Measurements from ENCODE around the gene GPR160. TPM values are rescaled to one million over a fixed set of nuclear protein-coding genes. Genes with fewer than 3 reads are reported as not detected.

The GPR160 gene
- polyA plus RNA-seq, 3 donors: 24.6 to 37.4 (median 31.0) TPM

DNA sequence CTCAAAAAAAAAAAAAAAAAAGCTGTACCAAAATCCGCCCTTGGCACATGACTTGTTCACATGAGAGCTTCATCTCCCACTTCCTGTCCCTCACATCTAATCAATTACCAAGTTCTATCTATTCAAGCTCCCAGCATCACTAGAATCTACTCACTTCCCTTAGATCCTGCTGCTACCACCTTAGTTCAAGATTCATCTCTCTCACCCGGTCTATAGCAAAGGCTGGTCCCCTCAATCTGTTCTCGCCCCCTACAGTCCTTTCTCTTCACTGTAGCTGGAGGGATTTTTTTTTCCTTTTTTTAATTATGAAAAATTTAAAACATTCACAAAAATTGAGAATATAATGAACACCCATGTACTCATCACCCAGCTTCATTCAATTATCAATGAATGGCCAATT, 16.7 kb upstream of the GPR160 start:
- DNase-seq: no peak

DNA sequence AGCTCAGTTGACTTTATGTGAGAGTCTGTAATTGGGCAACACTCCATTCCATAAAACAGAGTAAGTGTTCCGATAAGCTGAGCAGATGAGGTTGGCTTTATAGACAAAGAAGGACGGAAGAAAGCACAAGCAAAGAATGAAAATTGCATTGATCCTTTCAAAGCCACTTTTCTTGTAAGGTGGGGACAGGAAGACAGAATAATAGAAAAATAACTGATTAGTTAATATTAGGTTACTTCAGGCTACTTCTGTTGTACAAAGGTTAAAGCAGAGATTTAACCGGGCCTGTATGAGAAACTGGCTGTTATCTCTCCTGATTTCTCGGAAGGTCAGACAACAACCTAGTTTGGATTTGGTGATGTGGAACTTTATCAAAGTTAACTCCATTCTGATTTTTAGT, 15.5 kb upstream of the GPR160 start:
- no peak for DNase-seq

DNA sequence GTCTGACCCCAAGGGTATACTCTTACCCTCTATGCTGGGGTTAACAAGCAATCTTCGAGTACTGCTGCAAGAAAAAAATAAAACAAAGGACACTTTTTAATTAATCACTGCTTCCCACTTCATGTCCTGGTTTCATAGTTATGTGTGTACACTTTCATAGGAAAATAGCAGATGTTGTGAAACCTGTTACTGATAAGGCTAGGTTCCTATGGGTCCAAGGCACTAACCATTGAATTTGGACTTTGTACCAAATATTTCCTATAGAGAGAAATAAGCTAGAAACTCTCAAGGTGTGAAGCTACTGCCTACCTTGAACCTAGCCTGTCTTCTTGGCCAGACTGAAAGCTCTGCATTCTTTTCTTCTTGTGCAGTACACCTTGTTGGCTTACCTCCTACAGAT, 14.6 kb upstream of the GPR160 start:
- DNase-seq: no peak

DNA sequence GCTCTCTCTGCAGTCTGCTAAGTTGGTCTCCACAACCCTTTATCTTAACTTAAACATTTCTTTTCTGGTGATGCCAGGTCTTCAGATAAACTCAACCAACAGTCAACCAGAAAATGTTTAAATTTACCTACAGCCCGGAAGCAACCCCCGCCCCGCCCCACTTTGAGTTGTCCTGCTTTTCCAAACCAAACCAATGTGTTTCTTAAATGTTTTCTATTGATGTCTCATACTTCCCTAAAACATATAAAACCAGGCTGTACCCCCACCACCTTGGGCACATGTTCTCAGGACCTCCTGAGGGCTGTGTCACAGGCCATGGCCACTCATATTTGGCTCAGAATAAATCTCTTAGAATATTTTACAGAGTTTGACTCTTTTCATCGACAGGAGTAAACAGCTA, 13.2 kb upstream of the GPR160 start:
- no peak for DNase-seq

DNA sequence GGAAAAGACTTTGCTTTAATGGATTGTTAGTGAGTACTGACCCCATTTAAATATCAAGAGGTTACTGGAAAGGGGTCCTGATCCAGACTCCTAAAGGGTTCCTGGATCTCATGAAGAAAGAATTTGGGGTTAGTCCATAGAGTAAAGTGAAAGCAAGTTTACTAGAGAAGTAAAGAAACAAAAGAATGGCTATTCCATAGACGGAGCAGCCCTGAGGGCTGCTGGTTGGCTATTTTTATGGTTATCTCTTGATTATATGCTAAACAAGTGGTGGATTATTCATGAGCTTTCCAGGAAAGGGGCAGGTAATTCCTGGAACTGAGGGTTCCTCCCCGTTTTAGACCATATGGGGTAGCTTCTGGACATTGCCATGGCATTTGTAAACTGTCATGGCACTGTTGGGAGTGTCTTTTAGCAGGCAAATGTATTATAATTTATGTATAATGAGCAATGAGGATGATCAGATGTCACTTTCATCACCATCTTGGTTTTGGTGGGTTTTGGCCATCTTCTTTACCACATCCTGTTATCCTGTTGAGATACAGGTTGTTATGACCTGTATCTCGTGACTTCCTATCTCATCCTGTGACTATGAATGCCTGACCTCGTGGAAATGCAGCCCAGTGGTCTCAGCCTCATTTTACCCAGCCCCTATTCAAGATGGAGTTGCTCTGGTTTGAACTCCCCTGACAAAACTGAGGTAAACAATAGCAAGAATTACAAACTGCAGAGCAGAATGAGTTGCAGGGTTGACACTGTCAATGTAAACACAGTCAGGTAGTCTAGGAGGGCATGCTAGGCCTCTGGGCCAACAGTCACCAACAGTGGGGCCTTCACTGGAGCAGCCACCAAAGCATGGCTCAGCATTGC, 10.3 kb upstream of the GPR160 start:
- DNase-seq: no peak

DNA sequence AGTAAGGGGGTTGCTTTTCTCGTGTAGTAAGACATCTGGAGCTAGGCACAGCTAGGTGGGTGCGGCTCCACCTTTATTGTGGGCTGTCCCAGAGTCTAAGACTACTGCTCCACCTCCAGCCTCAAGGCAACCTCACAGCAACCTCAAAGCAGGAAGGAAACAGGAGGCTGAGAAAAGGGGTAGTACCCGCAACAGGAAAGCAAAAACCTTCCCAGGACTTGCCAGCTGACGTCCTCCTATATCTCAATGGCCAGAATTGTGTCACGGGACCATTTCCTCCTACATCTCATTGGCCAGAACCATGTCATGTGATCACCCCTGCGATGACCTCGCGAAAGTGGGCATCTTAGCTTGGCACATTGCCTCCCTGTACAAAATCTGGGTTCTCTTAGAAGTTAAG, 4.3 kb upstream of the GPR160 start:
- DNase-seq: no peak

DNA sequence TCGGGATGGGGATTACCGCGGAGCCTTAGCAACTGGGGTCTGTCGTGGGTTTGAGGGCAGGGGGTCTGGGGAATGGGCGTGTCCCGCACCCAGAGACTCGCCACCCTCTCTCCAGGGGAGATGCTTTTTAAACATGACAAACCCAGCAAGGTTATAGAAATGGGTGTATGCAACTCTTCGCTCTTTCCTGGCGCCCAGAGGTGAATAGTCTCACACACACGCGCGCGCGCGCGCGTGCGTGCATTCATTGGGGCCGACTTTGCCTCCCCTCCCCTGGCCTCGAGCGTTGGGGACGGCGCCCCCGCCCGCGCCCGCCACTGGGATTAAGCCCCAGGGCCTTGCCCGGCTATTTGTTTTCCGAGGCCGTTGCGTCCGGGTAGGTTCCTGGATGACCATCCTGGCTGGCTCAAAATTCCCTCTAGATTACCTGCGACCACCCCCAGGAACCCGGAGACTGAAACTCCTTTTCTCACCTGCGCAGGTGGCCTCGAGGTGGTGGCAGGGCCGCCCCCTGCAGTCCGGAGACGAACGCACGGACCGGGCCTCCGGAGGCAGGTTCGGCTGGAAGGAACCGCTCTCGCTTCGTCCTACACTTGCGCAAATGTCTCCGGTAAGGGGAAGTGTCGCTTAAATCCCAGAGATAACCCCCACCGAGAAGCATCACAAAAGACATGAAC, 777 bp downstream of the GPR160 start:
- DNase-seq: no peak

DNA sequence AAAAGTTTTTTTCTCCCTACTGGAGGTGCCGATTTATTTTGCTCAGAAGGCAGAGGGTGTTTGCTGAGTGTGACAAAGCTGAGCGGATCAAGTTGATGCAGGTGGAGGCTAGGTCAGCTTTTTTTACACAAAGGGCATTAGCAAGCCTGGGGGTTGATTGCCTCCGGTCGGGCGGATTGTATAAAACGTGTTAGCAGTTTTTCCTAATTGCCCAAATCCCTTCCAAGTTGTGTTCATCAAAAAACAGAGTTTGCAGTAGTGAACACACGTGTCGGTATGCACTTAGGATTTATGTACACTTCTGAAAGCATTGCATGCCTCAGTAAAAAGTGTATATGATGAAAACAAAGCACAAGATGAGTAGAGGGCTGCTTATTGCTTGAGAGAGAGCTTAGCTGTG, 2.6 kb downstream of the GPR160 start:
- DNase-seq: no peak

DNA sequence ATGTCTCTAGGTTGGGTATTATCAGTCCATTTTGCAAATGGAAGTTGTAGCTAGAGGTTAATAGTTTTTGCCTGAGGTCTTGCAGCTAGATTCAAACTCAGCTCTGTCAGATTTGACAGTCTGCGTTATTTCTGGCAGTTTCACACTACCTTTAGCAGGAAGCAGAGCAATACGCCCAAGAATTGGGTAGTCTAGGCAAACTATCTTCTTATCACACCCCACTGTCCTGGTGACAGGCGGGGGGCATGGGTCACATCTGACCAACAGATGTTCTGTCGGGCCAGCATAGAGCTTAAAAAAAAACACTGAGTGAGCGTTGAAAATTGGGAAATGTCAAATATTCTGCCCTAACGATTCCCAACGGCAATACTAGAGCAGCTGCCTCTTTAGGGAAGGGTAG, 5.7 kb downstream of the GPR160 start:
- no peak for DNase-seq

DNA sequence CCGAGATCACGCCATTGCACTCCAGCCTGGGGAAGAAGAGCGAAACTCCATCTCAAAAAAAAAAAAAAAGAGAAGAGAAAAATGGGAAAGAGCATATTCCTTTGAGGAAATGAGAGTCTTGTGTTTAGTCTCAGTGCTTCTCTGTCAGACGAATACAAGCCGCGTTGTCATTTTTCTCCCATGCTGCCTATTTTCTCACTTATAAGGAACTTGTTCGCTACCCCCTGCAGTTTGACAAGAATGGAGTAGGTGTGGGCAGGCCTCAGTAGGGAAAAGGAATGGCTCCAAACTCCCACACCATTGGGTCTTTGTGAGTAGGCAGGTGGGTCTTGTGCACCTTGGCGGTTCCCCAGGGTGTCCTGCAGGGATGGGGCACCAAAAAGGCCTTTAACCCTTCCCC, 6.5 kb downstream of the GPR160 start:
- no peak for DNase-seq

DNA sequence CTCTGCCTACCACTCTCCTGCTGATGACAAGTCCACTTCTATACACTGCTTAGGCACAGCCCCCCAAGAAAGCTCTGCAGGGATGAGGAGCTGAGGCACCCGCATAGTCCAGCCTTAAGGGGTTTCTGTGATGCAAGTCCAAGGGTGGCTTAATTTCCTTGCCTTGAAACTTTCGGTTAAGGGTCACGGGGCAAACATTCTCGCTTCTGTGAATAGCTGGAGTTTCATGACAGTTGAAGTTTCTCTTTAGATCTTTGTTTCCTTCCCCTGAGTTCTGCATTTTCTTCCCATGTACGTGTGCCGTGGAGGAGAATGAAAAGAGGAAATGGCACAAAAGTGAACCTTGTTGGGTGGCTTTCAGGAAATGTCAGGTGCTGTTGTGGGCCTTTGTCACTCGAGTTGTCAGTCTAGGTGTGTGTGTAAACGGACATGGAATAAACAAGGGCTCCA, 7.0 kb downstream of the GPR160 start:
- DNase-seq: no peak

DNA sequence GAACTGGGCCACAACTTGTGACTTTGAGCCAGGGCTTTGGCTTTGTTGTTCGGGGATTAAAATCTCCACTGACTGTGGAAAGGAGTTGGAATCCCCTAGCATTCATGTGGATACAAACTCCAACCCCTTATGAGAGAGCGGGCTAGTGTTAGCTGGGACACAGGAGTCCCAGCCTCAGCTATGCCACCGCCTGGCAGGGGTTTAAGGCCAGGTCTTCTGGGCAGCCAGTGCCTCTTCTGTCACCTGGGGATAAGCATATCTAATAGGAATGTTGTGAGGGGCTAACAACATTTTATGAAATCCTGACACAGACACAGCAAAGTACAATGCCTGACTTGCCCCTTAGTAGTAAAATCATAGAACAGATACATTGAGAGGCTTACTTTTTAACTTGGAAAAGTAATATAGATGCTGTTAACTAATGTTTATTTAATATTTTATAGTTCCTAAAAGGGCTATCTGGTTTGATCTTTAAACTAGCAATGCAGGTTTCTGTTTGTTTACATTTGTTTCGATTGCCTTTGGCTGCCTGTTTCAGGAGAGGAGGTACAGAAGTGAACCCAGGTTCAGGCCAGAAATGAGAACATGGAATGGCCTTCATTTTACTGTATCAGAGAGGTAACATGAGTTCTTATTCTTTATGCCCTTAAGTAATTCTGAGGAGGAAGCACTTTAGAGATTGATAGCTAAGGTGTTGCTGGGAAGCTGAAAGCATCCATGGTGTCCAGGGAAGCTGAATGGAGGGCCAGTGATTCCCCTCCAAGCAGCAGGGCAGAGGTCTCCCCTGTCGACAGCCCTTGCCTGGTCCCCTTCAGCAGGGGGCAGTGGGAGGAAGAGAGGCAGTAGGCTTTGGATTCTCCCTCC, 8.7 kb downstream of the GPR160 start:
- no peak for DNase-seq

DNA sequence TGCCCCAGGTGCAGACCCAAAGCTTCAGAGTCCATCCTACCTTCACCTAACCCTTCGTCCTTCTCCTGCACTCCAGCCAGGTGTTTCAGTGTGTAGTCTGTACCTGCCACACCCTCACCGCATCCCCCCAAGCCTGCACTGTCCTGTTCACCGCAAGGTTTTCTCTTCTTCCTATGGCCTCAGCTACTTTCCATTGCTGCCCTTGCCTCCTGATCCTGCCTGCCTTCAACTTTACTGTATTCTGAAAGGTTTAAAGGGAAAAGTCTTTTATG, 9.3 kb downstream of the GPR160 start:
- DNase-seq: no peak

DNA sequence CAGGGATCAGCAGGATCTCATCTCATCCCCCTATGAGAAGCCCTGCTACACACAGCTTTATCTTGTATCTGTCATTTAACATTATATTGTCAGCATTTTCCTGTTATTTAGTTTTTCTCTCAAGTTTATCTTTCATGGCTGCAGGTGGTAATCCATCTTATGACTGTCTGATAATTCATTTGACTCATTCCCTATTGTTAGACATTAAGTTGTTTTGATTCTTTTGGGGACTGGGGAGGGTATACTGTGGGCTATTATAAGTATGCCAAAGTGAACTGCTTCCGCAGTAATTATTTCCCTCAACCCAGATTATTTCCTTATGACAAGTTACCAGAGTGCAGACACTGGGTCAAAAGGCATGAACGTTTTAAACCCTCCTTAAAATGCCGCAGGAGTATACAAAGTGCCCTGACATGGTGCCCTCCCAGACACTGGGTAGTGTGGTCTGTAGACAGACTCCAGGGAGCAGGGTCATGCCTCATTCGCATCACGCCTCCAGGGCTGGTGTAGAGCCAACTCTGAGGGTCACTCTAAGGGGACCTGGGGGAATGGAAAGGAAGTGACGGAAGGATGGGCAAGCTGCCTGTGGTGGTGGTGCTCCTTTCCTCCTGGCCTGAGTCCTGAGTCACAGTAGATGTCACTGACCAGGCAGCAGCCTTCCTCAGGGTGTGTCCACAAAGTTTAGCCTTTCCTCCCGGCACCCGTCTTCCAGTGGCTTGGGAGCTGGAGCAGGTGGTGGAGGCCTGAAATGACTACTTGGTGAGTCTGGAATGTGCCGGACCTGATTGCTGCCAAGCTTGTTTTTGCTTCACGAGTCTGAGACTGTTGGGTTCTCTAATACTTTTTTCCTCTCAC, 11.6 kb downstream of the GPR160 start:
- DNase-seq: no peak

DNA sequence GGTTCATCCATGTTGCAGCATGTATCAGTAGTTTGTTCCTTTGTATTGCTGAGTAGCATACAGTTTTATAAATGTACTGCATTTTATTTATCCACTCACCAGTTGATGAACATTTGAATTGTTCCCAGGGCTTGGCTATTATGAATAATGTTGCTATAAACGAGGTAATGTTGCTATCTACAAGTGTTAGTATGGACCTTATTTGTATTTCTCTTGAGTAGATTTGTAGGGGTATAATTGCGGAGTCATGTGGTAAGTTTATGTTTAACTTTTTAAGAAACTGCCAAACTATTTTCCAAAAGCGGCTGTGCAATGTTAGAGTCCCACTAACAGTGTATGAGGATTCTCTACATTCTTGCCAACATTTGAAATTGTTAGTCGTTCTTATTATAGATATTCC, 13.0 kb downstream of the GPR160 start:
- DNase-seq: no peak

DNA sequence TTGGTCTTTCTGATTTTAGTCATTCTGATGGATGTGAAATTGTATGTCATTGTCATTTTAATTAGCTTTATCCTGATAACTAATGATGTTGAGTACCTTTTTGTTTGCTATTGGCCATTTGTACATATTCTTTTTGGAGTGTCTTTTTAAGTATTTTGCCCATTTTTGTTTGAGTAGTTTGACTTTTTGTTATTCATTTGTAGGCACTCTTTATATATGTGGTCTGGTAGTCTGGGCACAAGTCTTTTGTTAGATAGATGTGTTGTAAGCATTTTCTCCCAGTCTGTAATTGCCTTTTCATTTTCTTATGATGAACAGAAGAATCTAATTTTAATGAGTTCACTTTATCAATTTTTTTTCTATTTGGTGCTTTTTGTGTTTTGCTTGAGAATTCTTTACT, 14.6 kb downstream of the GPR160 start:
- no peak for DNase-seq

DNA sequence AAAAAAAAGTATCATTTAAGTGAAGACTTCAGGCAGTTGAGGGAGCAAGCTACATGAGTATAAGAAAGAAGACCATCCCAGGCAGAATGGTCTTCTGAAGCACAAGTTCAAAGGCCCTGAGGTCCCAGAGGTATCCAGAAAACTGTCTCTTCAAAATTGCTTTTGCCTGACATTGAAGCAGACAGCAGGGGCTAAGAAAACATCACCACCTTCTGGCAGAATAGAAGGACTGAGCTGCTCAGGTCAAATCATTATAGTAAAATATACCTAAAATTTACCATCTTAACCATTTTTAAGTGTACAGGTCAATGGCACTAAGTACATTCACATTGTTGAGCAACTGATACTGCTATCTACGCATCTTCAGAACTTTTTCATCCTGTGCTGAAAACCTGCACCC, 16.4 kb downstream of the GPR160 start:
- DNase-seq: no peak

DNA sequence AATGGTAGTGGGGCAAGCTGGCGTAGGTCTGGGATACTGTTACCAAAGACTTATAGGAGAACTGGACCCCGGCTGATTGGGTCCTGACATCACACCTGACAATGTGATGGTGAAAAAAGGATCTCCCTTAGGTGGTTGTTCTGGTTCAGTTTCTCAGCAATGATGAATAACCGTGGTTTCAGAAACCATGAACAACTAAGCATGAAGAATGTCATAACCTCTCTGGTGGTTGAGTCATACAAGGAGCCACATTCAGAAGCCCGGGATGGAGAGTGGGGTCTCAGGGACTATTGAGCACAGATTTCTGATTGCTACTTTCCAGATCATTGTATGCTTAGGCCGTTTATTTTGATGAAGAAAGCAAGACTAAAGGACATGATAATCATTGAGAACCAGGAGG, 17.4 kb downstream of the GPR160 start:
- DNase-seq: no peak

DNA sequence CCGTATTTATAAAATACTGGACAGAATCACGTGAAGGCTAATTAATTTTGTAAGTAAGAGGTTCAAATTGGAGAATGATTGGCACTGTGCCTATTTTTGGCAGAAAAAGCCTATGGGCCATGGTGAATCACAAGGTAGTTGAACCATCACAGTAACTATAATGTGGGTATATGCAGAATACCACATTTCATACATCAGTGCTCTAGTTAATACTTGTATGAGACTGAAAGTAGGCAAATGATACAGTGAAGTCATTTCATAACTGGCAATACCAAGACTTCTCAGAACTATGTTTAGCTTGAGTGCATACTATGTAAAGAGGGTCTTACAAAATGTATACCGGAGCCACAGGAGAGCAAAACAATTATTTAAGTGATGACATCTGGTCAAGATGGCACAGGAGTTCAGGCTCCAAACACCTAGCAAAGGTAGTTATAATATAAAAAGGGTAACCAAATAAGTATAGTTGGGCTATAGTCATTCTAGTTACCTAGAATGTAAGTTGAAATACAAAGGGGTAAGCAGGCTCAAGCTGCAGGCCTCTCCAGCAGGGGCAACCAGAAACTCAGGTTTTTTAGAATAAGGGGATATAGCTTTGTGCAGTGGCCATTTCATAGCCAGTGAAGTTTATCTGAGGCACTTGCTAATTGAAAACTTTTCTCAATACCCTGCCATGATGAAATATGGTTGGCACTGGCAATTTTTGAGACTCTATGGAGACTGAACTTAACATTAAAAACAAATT, 19.1 kb downstream of the GPR160 start:
- no peak for DNase-seq

DNA sequence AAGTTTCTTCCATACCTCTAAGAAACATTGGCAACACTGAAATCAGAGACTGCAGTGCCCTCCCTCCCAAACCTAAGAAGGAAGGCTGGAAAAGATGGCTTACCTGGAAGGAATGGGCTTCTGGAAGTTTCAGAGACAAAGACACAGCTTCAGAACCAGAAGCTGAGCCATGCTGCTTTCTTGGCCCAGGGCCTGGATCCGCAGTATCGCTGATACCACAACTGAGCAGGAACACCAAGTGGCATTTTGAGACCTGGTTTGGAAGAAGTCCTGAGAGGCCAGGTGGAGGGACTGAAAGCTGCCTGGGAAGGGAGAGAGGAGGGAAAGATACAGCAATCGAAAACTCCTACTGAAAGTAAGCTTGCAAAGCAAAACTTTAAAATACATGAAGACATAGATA, 19.8 kb downstream of the GPR160 start:
- no peak for DNase-seq

DNA sequence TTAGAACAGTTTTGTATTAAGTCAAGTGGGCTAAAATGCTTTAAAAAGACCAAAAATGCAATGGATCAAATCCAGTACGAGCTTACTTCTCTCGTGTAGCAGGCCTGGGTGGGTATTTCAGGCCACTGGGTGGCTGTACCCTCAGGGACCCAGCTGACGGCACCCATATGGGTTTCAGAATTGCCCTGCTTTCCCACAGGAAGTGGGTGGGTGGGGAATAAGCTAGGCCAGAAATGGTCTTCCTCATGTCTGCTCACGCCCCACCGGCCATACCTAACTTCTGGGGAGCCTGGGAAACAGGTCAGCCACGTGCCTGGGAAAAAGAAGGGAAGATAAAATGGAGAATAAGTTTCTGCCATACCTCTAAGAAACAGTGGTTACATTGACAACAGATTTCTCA, 20.3 kb downstream of the GPR160 start:
- DNase-seq: no peak
